GM12878 (cell line): ENCODE data around the gene PRRC2B. TPM values are rescaled to one million over a fixed set of nuclear protein-coding genes. Genes with fewer than 3 reads are reported as not detected.
A peak's percentile ranks its signal among the peaks of the same experiment; 100 is the strongest.

Experiments used
- ATAC-seq: fragments of 200-7000 bp; cut with Tn5 transposase; 3 replicates; pipeline ENCODE4 v1.9.1; 2020; ENCODE audit warnings: mild to moderate bottlenecking, moderate library complexity
- BruUV-seq: library from RNA; stranded (reverse); fragments of 400-500 nt; replicated peaks from 2 replicates; lab custom pipeline; 2021; lab: Mats Ljungman, UMichigan
- CTCF ChIA-PET: fragments of 300-600 bp; sonication (Branson Sonifier 250); formaldehyde crosslinking; extraction: SDS; loops from one replicate; lab custom pipeline; 2021; ENCODE audit warnings: inconsistent platforms; lab: Yijun Ruan, JAX
- POLR2A ChIA-PET: fragments of 350-600 bp; formaldehyde crosslinking; extraction: SDS; loops from one replicate; lab custom pipeline; 2021; ENCODE audit warnings: inconsistent platforms; lab: Charles Lee
- RAD21 ChIA-PET: fragments of 300-600 bp; sonication (Branson Sonifier 250); formaldehyde crosslinking; loops from one replicate; lab custom pipeline; 2023; ENCODE audit warnings: antibody characterized with exemption; ENCODE audit not compliant: unreplicated experiment; lab: Charles Lee
- SMC1A ChIA-PET: fragments of 300-600 bp; sonication (Branson Sonifier 250); formaldehyde crosslinking; loops from one replicate; lab custom pipeline; 2023; ENCODE audit not compliant: unreplicated experiment, uncharacterized antibody; lab: Charles Lee
- DNase-seq: peaks from one replicate; pipeline ENCODE4 v3.0.0-alpha.2; 2011; ENCODE audit warnings: low read depth, low spot score
- FAIRE-seq: peaks from 3 replicates; lab custom pipeline; 2011; peaks lifted over from hg19 to GRCh38; lab: Jason Lieb, UNC
- H2AFZ ChIP-seq: 2 replicates; pipeline ENCODE4 v1.6.0; 2011; ENCODE audit warnings: low read depth, low read length, control low read depth; ENCODE audit not compliant: control insufficient read depth
- H3K27ac ChIP-seq: 2 replicates; pipeline ENCODE4 v1.5.1; 2011; ENCODE audit warnings: control low read depth; ENCODE audit not compliant: control insufficient read depth, insufficient read depth
- H3K27me3 ChIP-seq, 2 experiments: replicated peaks in 1 of 2; 2 replicates each; pipeline versions ENCODE4 v1.6.0 to v1.6.1; 2011; ENCODE audit warnings: low read length in 1 of 2; ENCODE audit not compliant: control insufficient read depth in 2 of 2, insufficient read depth in 2 of 2
- H3K36me3 ChIP-seq, 2 experiments: 2 replicates each; pipeline ENCODE4 v1.5.1; 2011; ENCODE audit warnings: low read length in 1 of 2; ENCODE audit not compliant: control insufficient read depth in 2 of 2, insufficient read depth in 2 of 2
- H3K4me1 ChIP-seq: 2 replicates; pipeline ENCODE4 v1.6.1; 2011; ENCODE audit warnings: mild to moderate bottlenecking, low read length, moderate library complexity, mixed read lengths; ENCODE audit not compliant: control insufficient read depth, insufficient read depth
- H3K4me2 ChIP-seq: 2 replicates; pipeline ENCODE4 v1.6.0; 2011; ENCODE audit warnings: control low read depth; ENCODE audit not compliant: control insufficient read depth, insufficient read depth
- H3K4me3 ChIP-seq: fragments of 200-600 bp; sonication (generic); 2 replicates; pipeline ENCODE4 v1.5.1; 2016
- H3K79me2 ChIP-seq: 2 replicates; pipeline ENCODE4 v1.6.0; 2011; ENCODE audit warnings: low read length; ENCODE audit not compliant: control insufficient read depth, insufficient read depth
- H3K9ac ChIP-seq: 2 replicates; pipeline ENCODE4 v1.8.0; 2011; ENCODE audit warnings: low read length, control low read depth, mixed read lengths; ENCODE audit not compliant: control insufficient read depth, insufficient read depth
- H3K9me3 ChIP-seq: replicated peaks from 3 replicates; pipeline ENCODE4 v1.5.1; 2011; ENCODE audit warnings: mild to moderate bottlenecking, low read length; ENCODE audit not compliant: control insufficient read depth, insufficient read depth
- H4K20me1 ChIP-seq: 2 replicates; pipeline ENCODE4 v1.6.0; 2011; ENCODE audit not compliant: control insufficient read depth, insufficient read depth
- BACH1 ChIP-seq: fragments of 450-650 bp; IDR thresholded peaks from 2 replicates; pipeline ENCODE4 v1.6.1; 2017; ENCODE audit warnings: mild to moderate bottlenecking, borderline replicate concordance
- CBFB ChIP-seq: IDR thresholded peaks from 2 replicates; pipeline ENCODE4 v1.6.1; 2016; ENCODE audit warnings: antibody characterized with exemption, low read depth
- CREB1 ChIP-seq: IDR thresholded peaks from 2 replicates; pipeline ENCODE4 v1.6.1; 2012; ENCODE audit warnings: low read depth, mild to moderate bottlenecking, inconsistent platforms
- FOXK2 ChIP-seq: fragments of 450-650 bp; IDR thresholded peaks from 2 replicates; pipeline ENCODE4 v1.6.1; 2017; ENCODE audit warnings: mild to moderate bottlenecking, moderate library complexity
- MTA2 ChIP-seq: fragments of 450-650 bp; IDR thresholded peaks from 2 replicates; pipeline ENCODE4 v1.6.1; 2016; ENCODE audit warnings: low read depth, mild to moderate bottlenecking, moderate library complexity
- NRF1 ChIP-seq: conservative IDR thresholded peaks from 2 replicates; pipeline ENCODE4 v1.6.1; 2011; ENCODE audit warnings: mild to moderate bottlenecking, low read depth, low read length, improper control_type of control experiment
- SMAD5 ChIP-seq: IDR thresholded peaks from 2 replicates; pipeline ENCODE4 v1.6.1; 2016; ENCODE audit warnings: antibody characterized with exemption, low read depth
- SREBF1 ChIP-seq: IDR thresholded peaks from 2 replicates; pipeline ENCODE4 v1.6.1; 2012; ENCODE audit warnings: mild to moderate bottlenecking, low read length
- SUPT20H ChIP-seq: IDR thresholded peaks from 2 replicates; pipeline ENCODE4 v1.6.1; 2011; ENCODE audit warnings: low read depth, mild to moderate bottlenecking, low read length, moderate library complexity, borderline replicate concordance; ENCODE audit not compliant: control insufficient read depth
- TAF1 ChIP-seq: IDR thresholded peaks from 2 replicates; pipeline ENCODE4 v1.6.1; 2011; ENCODE audit warnings: mild to moderate bottlenecking, low read depth, low read length, borderline replicate concordance
- ZBED1 ChIP-seq: IDR thresholded peaks from 2 replicates; pipeline ENCODE4 v1.6.1; 2016; ENCODE audit warnings: borderline replicate concordance
- ZBTB40 ChIP-seq: fragments of 450-650 bp; IDR thresholded peaks from 2 replicates; pipeline ENCODE4 v1.6.1; 2016; ENCODE audit warnings: mild to moderate bottlenecking, moderate library complexity, borderline replicate concordance
- ZNF592 ChIP-seq: fragments of 450-650 bp; IDR thresholded peaks from 2 replicates; pipeline ENCODE4 v1.6.1; 2017; ENCODE audit warnings: mild to moderate bottlenecking, moderate library complexity
- ZSCAN29 ChIP-seq: fragments of 450-650 bp; IDR thresholded peaks from 2 replicates; pipeline ENCODE4 v1.6.1; 2017; ENCODE audit warnings: mild to moderate bottlenecking, moderate library complexity
- WGBS: methylation state at CpG from one replicate; pipeline ENCODE4 v1.1.6; 2016; ENCODE audit warnings: low lambda C conversion rate; ENCODE audit not compliant: insufficient replicate concordance, insufficient coverage; ENCODE audit errors: missing lambda C conversion rate; 5-methylcytosine and 5-hydroxymethylcytosine counted together
- in situ Hi-C: fragments of 300-500 bp; cut with MboI; formaldehyde crosslinking; loops from 9 replicates; pipeline ENCODE4 v1.14.3; 2018; ENCODE audit warnings: mixed read lengths
- intact Hi-C: fragments of 100-400 bp; cut with micrococcal nuclease; formaldehyde crosslinking; loops from one replicate; pipeline ENCODE4 v1.14.2; 2022; ENCODE audit not compliant: unreplicated experiment
- polyA plus RNA-seq, 11 experiments: library from polyadenylated mRNA; depleted of rRNA in 4 of 11; unstranded in 6 of 11; stranded (reverse) in 5 of 11; fragments of >200 nt; fragmentation: Nextera tagmentation in 4 of 11; fragmentation: Illumina TruSeq in 1 of 11; extraction: Ambion mirVana in 4 of 11; extraction: Trizol in 1 of 11; gene quantifications; 1 replicate in 1 of 11; 2 replicates in 10 of 11; pipeline versions ENCODE4 v1.2.1 to v1.2.3, GENCODE V29; 2011 to 2016; ENCODE audit warnings: inconsistent platforms in 2 of 11, missing spikeins in 2 of 11, low read depth in 1 of 11
- total RNA-seq, 4 experiments: library from RNA; depleted of rRNA in 3 of 4; stranded (reverse); fragments of >200 nt in 3 of 4; fragmentation: Illumina TruSeq in 1 of 4; extraction: Trizol in 1 of 4; gene quantifications; 2 replicates each; pipeline versions ENCODE4 v1.2.1 to v1.2.3, GENCODE V29; 2013 to 2021

PRRC2B gene
- total and polyA plus RNA-seq, 10 of the 15 experiments (the other 5 are each of a cell fraction or from before 2014, with no cell fraction given), result 0.84 to 155 (median 28.7) TPM

GRCh38 chr9:131530920-131531832 is 137.3 kb downstream of the PRRC2B start, which contains the start of gene UCK1:
Gene UCK1 (minus strand): TSS chr9:131531263. CDS start chr9:131531174, 89 bp downstream.
- H3K4me1 ChIP-seq, result peaks cover 4% of the 10 kb centered on the region
- H3K4me2 ChIP-seq, result peak within 1 kb of the TSS; percentile 79
- peaks cover 2 to 5% of the 10 kb centered on the region in 2 experiments; a peak in 2 of 4 replicates for H3K36me3 ChIP-seq
- ChIA-PET POLR2A (no interaction called here), SMC1A (no interaction called here), CTCF (no interaction called here), RAD21 (no interaction called here)
- H3K9me3 ChIP-seq, result no peaks in the 10 kb centered on the region
- H3K27me3 ChIP-seq, result no peaks in the 10 kb centered on the region
- H3K4me3 ChIP-seq, result peak within 1 kb of the TSS; percentile 81
- H2AFZ ChIP-seq, result peak within 1 kb of the TSS; percentile 69
- FAIRE-seq, result no peak
- in situ Hi-C loops, result no loop called here
- ATAC-seq, result peak; percentile 96
- H4K20me1 ChIP-seq, result no peaks in the 10 kb centered on the region
- DNase-seq, result peak; percentile 13
- peak within 1 kb of the TSS; percentile 65 for H3K27ac ChIP-seq
- peaks cover 11% of the 10 kb centered on the region for H3K79me2 ChIP-seq
- no TSS peak for BruUV-seq
- H3K9ac ChIP-seq, result peak within 1 kb of the TSS; percentile 83
- intact Hi-C loops, result loop anchor here (2.0 to 10.0 kb wide), 2 partner anchors 28 to 214 kb away; partner anchors contain the start of genes POMT1 and RAPGEF1
- WGBS, result 21% methylated on average over 70 of the region's 103 CpGs
- TF ChIP-seq ZSCAN29 (no peak), ZNF592 (no peak), NRF1 (peak; percentile 57), ZBED1 (no peak), FOXK2 (no peak), SUPT20H (no peak), TAF1 (peak; percentile 53; the same call in 1 of the 2 replicates), SMAD5 (no peak), SREBF1 (peak; percentile 79), ZBTB40 (peak; percentile 56; the same call in 1 of the 2 replicates), MTA2 (no peak), CREB1 (peak; percentile 52; the same call in 1 of the 2 replicates), BACH1 (0 out of 2 replicates have a peak, but pooled peaks have one; percentile 52), CBFB (no peak)
